ENCODE results near the gene ACTL7A.
"Not testable (repeated sequence)": the region's sequence is repeated elsewhere in the genome, so short reads cannot be mapped to it uniquely, and the experiment has no call there.

ACTL7A gene

DNA sequence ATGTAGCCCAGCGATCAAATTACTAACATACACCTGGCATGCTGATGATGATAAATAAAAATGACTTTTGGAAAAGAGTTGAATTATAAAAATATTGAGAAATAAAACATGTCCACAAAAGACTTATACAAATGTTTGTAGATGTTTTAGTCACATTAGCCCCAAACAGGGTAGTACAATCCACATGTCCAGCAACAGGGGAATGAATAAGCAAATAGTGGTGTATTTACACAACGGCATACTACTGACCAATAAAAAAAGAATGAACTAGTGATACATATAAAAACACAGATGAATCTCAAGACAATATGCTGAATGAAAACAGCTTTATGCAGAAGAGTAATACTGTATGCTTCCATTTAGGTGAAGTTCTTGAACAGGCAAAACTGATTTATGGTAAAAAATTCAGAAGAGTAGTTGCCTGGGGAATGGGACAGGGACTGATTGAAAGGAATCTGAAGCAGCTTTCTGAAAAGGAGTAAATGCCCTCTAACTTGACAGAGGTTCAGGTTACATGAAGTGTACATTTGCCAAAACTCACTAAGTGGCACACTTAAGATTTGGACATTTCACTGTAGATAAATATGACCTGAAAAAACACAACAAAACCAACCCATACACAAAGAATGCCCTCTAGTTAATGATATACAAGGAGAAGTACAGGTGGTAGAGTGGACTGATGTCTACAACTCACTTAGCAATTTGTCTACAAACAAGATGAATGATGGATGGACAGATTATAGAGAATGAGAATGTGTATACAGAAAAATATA is 35.4 kb downstream of the ACTL7A start:
- Histone ChIP-seq H3K4me1 (ENCODE audit: control insufficient read depth, insufficient read depth, low read length) (no peaks in the 10 kb centered on the region), H3K4me3 (ENCODE audit: low read depth, low read length) (no peak overlapping the region), H3K9me3 (ENCODE audit: control insufficient read depth, insufficient read depth, low read depth, low read length) (no peaks in the 10 kb centered on the region), H3K27ac (ENCODE audit: extremely low read depth, low read depth, low read length) (no peak overlapping the region), H3K36me3 (ENCODE audit: control insufficient read depth in 2 of 2, insufficient read depth in 1 of 2, low read length in 2 of 2) (peaks cover 23 to 98% of the 10 kb centered on the region in 2 experiments)
- TF ChIP-seq ZNF266 (tag by site-specific recombination; IDR thresholded peaks at IDR 0.05; ENCODE audit: low read depth) (no peak), ZNF26 (tag by site-specific recombination; IDR thresholded peaks at IDR 0.05) (no peak), ZNF112 (tag by site-specific recombination; IDR thresholded peaks at IDR 0.05) (no peak), ZNF121 (tag by site-specific recombination; IDR thresholded peaks at IDR 0.05) (no peak), SP2 (tag by site-specific recombination; IDR thresholded peaks at IDR 0.05) (no peak), PRDM4 (tag by site-specific recombination; IDR thresholded peaks at IDR 0.05) (no peak), ZNF488 (tag by site-specific recombination; IDR thresholded peaks at IDR 0.05) (no peak), ZNF223 (tag by site-specific recombination; IDR thresholded peaks at IDR 0.05) (no peak), ZNF24 (tag by site-specific recombination; IDR thresholded peaks at IDR 0.05) (no peak), ZNF211 (tag by site-specific recombination; IDR thresholded peaks at IDR 0.05; ENCODE audit: low read depth) (no peak), KLF9 (tag by site-specific recombination; IDR thresholded peaks at IDR 0.05; ENCODE audit: low read depth) (no peak), ZNF654 (tag by site-specific recombination; IDR thresholded peaks at IDR 0.05; ENCODE audit: low read depth) (no peak)
- TF ChIP-seq, protein P1, sequence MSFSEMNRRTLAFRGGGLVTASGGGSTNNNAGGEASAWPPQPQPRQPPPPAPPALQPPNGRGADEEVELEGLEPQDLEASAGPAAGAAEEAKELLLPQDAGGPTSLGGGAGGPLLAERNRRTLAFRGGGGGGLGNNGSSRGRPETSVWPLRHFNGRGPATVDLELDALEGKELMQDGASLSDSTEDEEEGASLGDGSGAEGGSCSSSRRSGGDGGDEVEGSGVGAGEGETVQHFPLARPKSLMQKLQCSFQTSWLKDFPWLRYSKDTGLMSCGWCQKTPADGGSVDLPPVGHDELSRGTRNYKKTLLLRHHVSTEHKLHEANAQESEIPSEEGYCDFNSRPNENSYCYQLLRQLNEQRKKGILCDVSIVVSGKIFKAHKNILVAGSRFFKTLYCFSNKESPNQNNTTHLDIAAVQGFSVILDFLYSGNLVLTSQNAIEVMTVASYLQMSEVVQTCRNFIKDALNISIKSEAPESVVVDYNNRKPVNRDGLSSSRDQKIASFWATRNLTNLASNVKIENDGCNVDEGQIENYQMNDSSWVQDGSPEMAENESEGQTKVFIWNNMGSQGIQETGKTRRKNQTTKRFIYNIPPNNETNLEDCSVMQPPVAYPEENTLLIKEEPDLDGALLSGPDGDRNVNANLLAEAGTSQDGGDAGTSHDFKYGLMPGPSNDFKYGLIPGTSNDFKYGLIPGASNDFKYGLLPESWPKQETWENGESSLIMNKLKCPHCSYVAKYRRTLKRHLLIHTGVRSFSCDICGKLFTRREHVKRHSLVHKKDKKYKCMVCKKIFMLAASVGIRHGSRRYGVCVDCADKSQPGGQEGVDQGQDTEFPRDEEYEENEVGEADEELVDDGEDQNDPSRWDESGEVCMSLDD (tag by site-specific recombination; IDR thresholded peaks at IDR 0.05) = no peak
- CTCF ChIA-PET = interaction anchor here (0.8 kb wide), 1 partner anchor 1398 kb away, joined by 4 read pairs; no protein-coding TSS in a partner anchor
- POLR2A ChIA-PET = interaction anchor here (0.5 kb wide), 1 partner anchor 77 kb away, joined by 3 read pairs; no protein-coding TSS in a partner anchor

GRCh38 chr9:108899023-108899695 is 37.1 kb downstream of the ACTL7A start:
- H3K4me1 ChIP-seq (ENCODE audit: control insufficient read depth, insufficient read depth, low read length); H3K4me3 ChIP-seq (ENCODE audit: low read depth, low read length); H3K27ac ChIP-seq (ENCODE audit: extremely low read depth, low read depth, low read length); POLR2A ChIA-PET; H3K9me3 ChIP-seq (ENCODE audit: control insufficient read depth, insufficient read depth, low read depth, low read length): not testable (repeated sequence)
- CTCF ChIA-PET = interaction anchor here (0.6 to 1.5 kb wide), 8 partner anchors 10 to 1477 kb away, joined by 3 to 5 read pairs (median 3); no protein-coding TSS in a partner anchor
- peaks cover 29 to 99% of the 10 kb centered on the region in 2 experiments for H3K36me3 ChIP-seq (ENCODE audit: control insufficient read depth in 2 of 2, insufficient read depth in 1 of 2, low read length in 2 of 2)

Measured in HEK293 (cell line).